Upper lobe of left lung (tissue), 6 donors: ENCODE measurements around the gene BCL3. TPM values are rescaled to one million over a fixed set of nuclear protein-coding genes. Genes with fewer than 3 reads are reported as not detected.
A peak's percentile ranks its signal among the peaks of the same experiment; 100 is the strongest.
"Not testable (repeated sequence)": the region's sequence is repeated elsewhere in the genome, so short reads cannot be mapped to it uniquely, and the experiment has no call there.

ENCODE experiments used
- ATAC-seq, 2 donors: fragments of 200-7000 bp; cut with Tn5 transposase; one replicate each; pipeline ENCODE4 v1.9.1; 2022; ENCODE audit warnings: mild to moderate bottlenecking in 2 of 2, moderate library complexity in 2 of 2; ENCODE audit not compliant: low FRiP score in 2 of 2
- DNase-seq, 2 donors: peaks; one replicate each; pipeline ENCODE4 v3.0.0-alpha.2; 2019 to 2020
- H3K27ac ChIP-seq, 4 donors: fragments of 200-600 bp; sonication (generic); one replicate each; pipeline ENCODE4 v1.5.1; 2016 to 2019
- H3K27me3 ChIP-seq, 4 donors: fragments of 200-600 bp; sonication (generic); one replicate each; pipeline ENCODE4 v1.5.1; 2017 to 2019
- H3K36me3 ChIP-seq, 4 donors: fragments of 200-600 bp; sonication (generic); one replicate each; pipeline ENCODE4 v1.5.1; 2016 to 2019
- H3K4me1 ChIP-seq, 4 donors: fragments of 200-600 bp; sonication (generic); one replicate each; pipeline ENCODE4 v1.5.1; 2018 to 2019
- H3K4me3 ChIP-seq, 4 donors: fragments of 200-600 bp; sonication (generic); one replicate each; pipeline ENCODE4 v1.5.1; 2017 to 2019; ENCODE audit warnings: mild to moderate bottlenecking in 2 of 4, moderate library complexity in 1 of 4
- H3K9me3 ChIP-seq, 4 donors: fragments of 200-600 bp; sonication (generic); one replicate each; pipeline ENCODE4 v1.5.1; 2018 to 2019
- CTCF ChIP-seq, 6 experiments: fragments of 450-650 bp in 4 of 6; fragments of 200-600 bp in 2 of 6; sonication (generic) in 2 of 6; IDR thresholded peaks; one replicate each; pipeline ENCODE4 v1.5.1; 2016 to 2019; ENCODE audit warnings: antibody characterized with exemption in 6 of 6
- EP300 ChIP-seq, 4 donors: sonication (generic); formaldehyde crosslinking; IDR thresholded peaks; one replicate each; pipeline ENCODE4 v1.5.1; 2017; ENCODE audit warnings: antibody characterized with exemption in 4 of 4, control low read depth in 2 of 4
- POLR2A ChIP-seq, 4 donors: fragments of 450-650 bp; IDR thresholded peaks; one replicate each; pipeline ENCODE4 v1.5.1; 2016 to 2017; ENCODE audit warnings: antibody characterized with exemption in 4 of 4, mild to moderate bottlenecking in 2 of 4
- POLR2AphosphoS5 ChIP-seq, 2 donors: sonication (generic); formaldehyde crosslinking; IDR thresholded peaks; one replicate each; pipeline ENCODE4 v1.5.1; 2017; ENCODE audit warnings: antibody characterized with exemption in 2 of 2
- WGBS, 2 donors: methylation state at CpG; one replicate each; pipeline ENCODE4 v1.1.5; 2017 to 2018; 5-methylcytosine and 5-hydroxymethylcytosine counted together
- total RNA-seq, 6 donors: library from RNA; depleted of rRNA in 4 of 6; stranded (reverse); fragments of >200 nt in 4 of 6; gene quantifications; one replicate each; pipeline versions ENCODE4 v1.1.0 to v1.2.1, GENCODE V29; 2016 to 2021
- donor health status: DM: no; HTN: no; CAD: no; lungs with moderate emphysema.
- donor health status: DM: no; HTN: yes; CAD: no; lungs with severe emphysema.

Gene BCL3
- total RNA-seq, 6 donors from 2014 or later, result 31.1 to 114 (median 71.6) TPM

- Histone ChIP-seq H3K4me3 (no peak overlapping the region), H3K27ac (no peak overlapping the region), H3K36me3 (no peaks in the 10 kb centered on the region), H3K9me3 (no peaks in the 10 kb centered on the region), H3K27me3 (no peaks in the 10 kb centered on the region), H3K4me1 (no peaks in the 10 kb centered on the region)
- 87% methylated on average over 5 of the region's 5 CpGs; no CpG with 5 or more reads in 1 of the 2 donors for WGBS, 2 donors
- ATAC-seq (no peak), DNase-seq (no peak)
- TF ChIP-seq CTCF (IDR thresholded peaks at IDR 0.05) (no peak), POLR2A (IDR thresholded peaks at IDR 0.05) (no peak), POLR2AphosphoS5 (IDR thresholded peaks at IDR 0.05) (no peak), EP300 (IDR thresholded peaks at IDR 0.05) (no peak)
These were observed 39.6 kb upstream of the BCL3 start for GRCh38 chr19:44708940-44709339.

GRCh38 chr19:44709434-44710266, 38.9 kb upstream of the BCL3 start:
- DNase-seq, H3K4me3 ChIP-seq, H3K9me3 ChIP-seq, H3K36me3 ChIP-seq, H3K27ac ChIP-seq, ATAC-seq, H3K4me1 ChIP-seq, H3K27me3 ChIP-seq: not testable (repeated sequence)
- WGBS, 2 donors, result 83 to 87% methylated on average over 2 to 3 of the region's 4 CpGs

GRCh38 chr19:44710483-44710882, 38.0 kb upstream of the BCL3 start:
- 58 to 74% methylated on average over 12 to 14 of the region's 14 CpGs for WGBS, 2 donors

GRCh38 chr19:44712864-44713515, 35.5 kb upstream of the BCL3 start:
- ATAC-seq, result no peak
- 58 to 65% methylated on average over 4 of the region's 4 CpGs for WGBS, 2 donors
- DNase-seq, result no peak
- no peak overlapping the region for H3K27ac ChIP-seq
- H3K36me3 ChIP-seq, result no peaks in the 10 kb centered on the region
- TF ChIP-seq POLR2AphosphoS5 (IDR thresholded peaks at IDR 0.05) (no peak), EP300 (IDR thresholded peaks at IDR 0.05) (no peak), POLR2A (IDR thresholded peaks at IDR 0.05) (no peak), CTCF (IDR thresholded peaks at IDR 0.05) (no peak)
- no peaks in the 10 kb centered on the region for H3K27me3 ChIP-seq
- no peak overlapping the region for H3K4me3 ChIP-seq
- peaks cover 0 to 5% (median 2%) of the 10 kb centered on the region in 4 donors for H3K9me3 ChIP-seq
- peaks cover 0 to 6% (median 2%) of the 10 kb centered on the region in 4 donors for H3K4me1 ChIP-seq

More at GRCh38 chr19:44710483-44710882, 38.0 kb upstream of the BCL3 start:
- TF ChIP-seq POLR2A (IDR thresholded peaks at IDR 0.05) (no peak), EP300 (IDR thresholded peaks at IDR 0.05) (no peak), POLR2AphosphoS5 (IDR thresholded peaks at IDR 0.05) (no peak), CTCF (IDR thresholded peaks at IDR 0.05) (no peak)
- Histone ChIP-seq H3K36me3 (no peaks in the 10 kb centered on the region), H3K27me3 (no peaks in the 10 kb centered on the region), H3K9me3 (peaks cover 0 to 5% (median 2%) of the 10 kb centered on the region in 4 donors), H3K4me3 (no peak overlapping the region), H3K4me1 (no peaks in the 10 kb centered on the region), H3K27ac (no peak overlapping the region)
- no peak for DNase-seq
- ATAC-seq, result peak in 1 of 2 donors; percentile 61

GRCh38 chr19:44714597-44715169, 33.8 kb upstream of the BCL3 start:
- peaks cover 0 to 5% (median 2%) of the 10 kb centered on the region in 4 donors for H3K9me3 ChIP-seq
- TF ChIP-seq EP300 (IDR thresholded peaks at IDR 0.05) (no peak), CTCF (IDR thresholded peaks at IDR 0.05) (no peak), POLR2AphosphoS5 (IDR thresholded peaks at IDR 0.05) (no peak), POLR2A (IDR thresholded peaks at IDR 0.05) (no peak)
- ATAC-seq (no peak), DNase-seq (no peak)
- no peaks in the 10 kb centered on the region for H3K27me3 ChIP-seq
- no peaks in the 10 kb centered on the region for H3K36me3 ChIP-seq
- WGBS, 2 donors, result 42 to 62% methylated on average over 2 of the region's 2 CpGs
- H3K27ac ChIP-seq, result no peak overlapping the region
- peaks cover 14 to 22% (median 17%) of the 10 kb centered on the region in 4 donors for H3K4me1 ChIP-seq
- H3K4me3 ChIP-seq, result no peak overlapping the region
